Subcutaneous abdominal adipose tissue (tissue), 5 donors: ENCODE data around the gene ERBB2.

Experiments
- H3K27ac ChIP-seq: one replicate; pipeline ENCODE4 v1.7.0; 2013; ENCODE audit warnings: low read depth, mild to moderate bottlenecking, inconsistent platforms, low read length, moderate library complexity
- H3K27me3 ChIP-seq, 5 donors: one replicate each; pipeline ENCODE4 v1.7.0; 2013; ENCODE audit warnings: low read length in 5 of 5, inconsistent platforms in 1 of 5; ENCODE audit not compliant: control insufficient read depth in 5 of 5, insufficient read depth in 4 of 5
- H3K36me3 ChIP-seq, 5 donors: one replicate each; pipeline ENCODE4 v1.7.0; 2013; ENCODE audit warnings: low read length in 5 of 5; ENCODE audit not compliant: control insufficient read depth in 5 of 5, insufficient read depth in 5 of 5
- H3K4me1 ChIP-seq, 5 donors: one replicate each; pipeline ENCODE4 v1.7.0; 2013; ENCODE audit warnings: low read length in 5 of 5, mild to moderate bottlenecking in 3 of 5, moderate library complexity in 1 of 5; ENCODE audit not compliant: control insufficient read depth in 5 of 5, insufficient read depth in 5 of 5
- H3K4me3 ChIP-seq, 5 donors: one replicate each; pipeline ENCODE4 v1.7.0; 2013; ENCODE audit warnings: low read length in 5 of 5, low read depth in 1 of 5
- H3K9ac ChIP-seq, 5 donors: one replicate each; pipeline ENCODE4 v1.7.0; 2013; ENCODE audit warnings: low read length in 5 of 5, mild to moderate bottlenecking in 4 of 5, moderate library complexity in 3 of 5
- H3K9me3 ChIP-seq, 5 donors: one replicate each; pipeline ENCODE4 v1.7.0; 2013; ENCODE audit warnings: low read length in 5 of 5; ENCODE audit not compliant: control insufficient read depth in 5 of 5
- donor health status: healthy.
- donor health status: healthy.
- donor health status: healthy.
- donor health status: healthy.
- donor health status: healthy.

The ERBB2 gene

GRCh38 chr17:39664581-39665561 lies 35.0 kb upstream of the ERBB2 start, which contains the start of gene TCAP:
Gene TCAP (plus strand): TSS chr17:39665349. CDS start chr17:39665360, 11 bp downstream.
- H3K27ac ChIP-seq, result no peak within 1 kb of the TSS
- H3K4me1 ChIP-seq, result peaks cover 2 to 72% (median 39%) of the 10 kb centered on the region in 5 donors

GRCh38 chr17:39665642-39666224 lies 34.1 kb upstream of the ERBB2 start:
- no peaks in the 10 kb centered on the region for H3K9me3 ChIP-seq
- peaks cover 0 to 25% (median 24%) of the 10 kb centered on the region in 5 donors for H3K36me3 ChIP-seq
- no peak overlapping the region for H3K9ac ChIP-seq
- H3K4me1 ChIP-seq, result peaks cover 2 to 63% (median 32%) of the 10 kb centered on the region in 5 donors
- H3K27ac ChIP-seq, result no peak overlapping the region
- peaks cover 24 to 45% (median 42%) of the 10 kb centered on the region in 5 donors for H3K27me3 ChIP-seq
- no peak overlapping the region for H3K4me3 ChIP-seq

More at GRCh38 chr17:39664581-39665561, 35.0 kb upstream of the ERBB2 start, which contains the start of gene TCAP:
- no peak within 1 kb of the TSS for H3K4me3 ChIP-seq
- no peaks in the 10 kb centered on the region for H3K9me3 ChIP-seq
- peaks cover 17 to 36% (median 34%) of the 10 kb centered on the region in 5 donors for H3K27me3 ChIP-seq
- H3K36me3 ChIP-seq, result peaks cover 0 to 34% (median 32%) of the 10 kb centered on the region in 5 donors
- no peak within 1 kb of the TSS for H3K9ac ChIP-seq

- Histone ChIP-seq H3K9me3 (no peaks in the 10 kb centered on the region), H3K9ac (no peak overlapping the region), H3K27me3 (peaks cover 29 to 49% (median 47%) of the 10 kb centered on the region in 5 donors), H3K4me3 (no peak overlapping the region), H3K27ac (no peak overlapping the region), H3K36me3 (peaks cover 0 to 20% (median 19%) of the 10 kb centered on the region in 5 donors), H3K4me1 (peaks cover 2 to 58% (median 27%) of the 10 kb centered on the region in 5 donors)
Observed at GRCh38 chr17:39666231-39666600, 33.6 kb upstream of the ERBB2 start.

- Histone ChIP-seq H3K4me1 (peaks cover 2 to 53% (median 27%) of the 10 kb centered on the region in 5 donors), H3K27me3 (peaks cover 34 to 55% (median 49%) of the 10 kb centered on the region in 5 donors), H3K4me3 (no peak overlapping the region), H3K36me3 (peaks cover 0 to 15% (median 14%) of the 10 kb centered on the region in 5 donors), H3K9me3 (no peaks in the 10 kb centered on the region), H3K9ac (peak overlapping the region in 1 of 5 donors; percentile 10), H3K27ac (no peak overlapping the region)
Observed at GRCh38 chr17:39666601-39667261, 33.1 kb upstream of the ERBB2 start.

- H3K9me3 ChIP-seq, result no peaks in the 10 kb centered on the region
- peaks cover 0 to 8% (median 7%) of the 10 kb centered on the region in 5 donors for H3K36me3 ChIP-seq
- no peak overlapping the region for H3K4me3 ChIP-seq
- no peak overlapping the region for H3K27ac ChIP-seq
- peaks cover 38 to 61% (median 49%) of the 10 kb centered on the region in 5 donors for H3K27me3 ChIP-seq
- peak overlapping the region in 1 of 5 donors; percentile 10 for H3K9ac ChIP-seq
- peaks cover 2 to 50% (median 32%) of the 10 kb centered on the region in 5 donors for H3K4me1 ChIP-seq
Observed at GRCh38 chr17:39667262-39667944, 32.5 kb upstream of the ERBB2 start.

GRCh38 chr17:39667945-39668924 lies 31.6 kb upstream of the ERBB2 start, which contains the start of gene PNMT:
Gene PNMT (plus strand): TSS chr17:39668453. CDS start chr17:39668476, 23 bp downstream.
- H3K9me3 ChIP-seq, result no peaks in the 10 kb centered on the region
- no peak within 1 kb of the TSS for H3K27ac ChIP-seq
- peak within 1 kb of the TSS in 2 of 5 donors; percentile 10 to 41 for H3K9ac ChIP-seq
- H3K4me3 ChIP-seq, result peak within 1 kb of the TSS in 3 of 5 donors; percentile 36 to 62 (median 52)
- H3K36me3 ChIP-seq, result no peaks in the 10 kb centered on the region
- peaks cover 38 to 61% (median 49%) of the 10 kb centered on the region in 5 donors for H3K27me3 ChIP-seq
- peaks cover 2 to 43% (median 32%) of the 10 kb centered on the region in 5 donors for H3K4me1 ChIP-seq

- no peak overlapping the region for H3K27ac ChIP-seq
- no peak overlapping the region for H3K4me3 ChIP-seq
- H3K9ac ChIP-seq, result no peak overlapping the region
- peaks cover 2 to 36% (median 29%) of the 10 kb centered on the region in 5 donors for H3K4me1 ChIP-seq
- H3K9me3 ChIP-seq, result no peaks in the 10 kb centered on the region
- no peaks in the 10 kb centered on the region for H3K36me3 ChIP-seq
- peaks cover 38 to 61% (median 45%) of the 10 kb centered on the region in 5 donors for H3K27me3 ChIP-seq
Observed at GRCh38 chr17:39669897-39670735, 29.7 kb upstream of the ERBB2 start.

- peaks cover 2 to 39% (median 35%) of the 10 kb centered on the region in 5 donors for H3K4me1 ChIP-seq
- H3K4me3 ChIP-seq, result no peak overlapping the region
- H3K27ac ChIP-seq, result no peak overlapping the region
- H3K9ac ChIP-seq, result peak overlapping the region in 1 of 5 donors; percentile 2
- no peaks in the 10 kb centered on the region for H3K9me3 ChIP-seq
- peaks cover 37 to 58% (median 39%) of the 10 kb centered on the region in 5 donors for H3K27me3 ChIP-seq
- H3K36me3 ChIP-seq, result no peaks in the 10 kb centered on the region
Observed at GRCh38 chr17:39670746-39671145, 29.1 kb upstream of the ERBB2 start.
